SK-N-MC (cell line): ENCODE measurements around the gene KLB.
A peak's percentile ranks its signal among the peaks of the same experiment; 100 is the strongest.

Experiments
- EZH2 ChIP-seq: fragments of 200-600 bp; sonication (generic); IDR thresholded peaks from one replicate; pipeline ENCODE4 v1.6.1; 2017; ENCODE audit warnings: antibody characterized with exemption
- FOXP2 ChIP-seq: optimal IDR thresholded peaks from 2 replicates; pipeline ENCODE3; 2011; ENCODE audit warnings: mild to moderate bottlenecking, moderate library complexity; ENCODE audit not compliant: insufficient read depth; ENCODE audit errors: extremely low read length, control extremely low read depth
- POLR2AphosphoS5 ChIP-seq: IDR thresholded peaks from 2 replicates; pipeline ENCODE4 v1.6.1; 2012; ENCODE audit warnings: mild to moderate bottlenecking, low read depth, low read length, borderline replicate concordance

DNA sequence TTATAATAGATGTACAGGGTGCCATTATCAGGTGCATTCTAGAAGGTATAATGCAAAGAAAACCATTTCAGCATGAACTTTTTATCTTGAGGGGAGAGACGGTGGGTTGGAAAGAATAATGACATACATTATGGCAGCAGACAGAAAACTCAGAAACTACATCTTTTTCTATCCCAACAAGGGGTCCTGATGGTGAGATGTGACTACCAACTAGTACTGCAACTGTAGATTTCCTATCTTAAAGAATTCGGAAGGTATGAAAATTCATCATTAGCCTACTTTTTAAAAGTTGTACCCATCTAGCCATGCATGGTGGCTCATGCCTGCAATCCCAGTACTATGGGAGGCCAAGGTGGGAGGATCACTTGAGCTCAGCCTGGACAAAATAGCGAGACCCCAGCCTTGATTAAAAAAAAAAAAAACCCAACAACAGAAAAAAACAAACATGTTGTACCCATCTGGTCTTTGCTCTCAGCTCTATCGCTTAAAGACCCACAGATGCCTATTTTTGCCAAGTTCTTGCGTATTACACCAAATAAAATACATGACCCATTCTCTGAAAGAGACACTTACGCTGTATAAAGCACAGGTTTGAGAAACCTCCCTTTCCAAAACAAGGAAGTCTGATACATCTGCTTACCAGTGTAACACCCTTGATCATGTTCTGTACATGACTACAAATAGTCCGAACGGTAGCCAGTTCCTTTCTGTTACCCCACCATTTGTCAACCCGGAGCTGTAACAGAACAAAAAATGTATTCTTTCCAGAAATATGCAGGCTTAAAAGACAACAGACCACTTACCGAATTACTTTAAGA, 50.4 kb downstream of the KLB start:
- no peak for TF ChIP-seq EZH2
- TF ChIP-seq POLR2AphosphoS5, result 0 out of 2 replicates have a peak, but pooled peaks have one; percentile 14
- no peak for TF ChIP-seq FOXP2
